NCI-H1105 treated with DMSO at 0.1 percent for 48 hours (cell line): ENCODE data around the gene SPATA45.
"Not testable (repeated sequence)": the region's sequence is repeated elsewhere in the genome, so short reads cannot be mapped to it uniquely, and the experiment has no call there.

Experiments used
- DNase-seq: peaks from one replicate; lab custom pipeline; 2025; lab: John Stamatoyannopoulos, UW

SPATA45 gene

GRCh38 chr1:212847549-212847948 is at the start of gene SPATA45:
Gene SPATA45, minus strand, starts transcription at chr1:212847649. Its CDS starts 11,500 bp downstream, at chr1:212836149.
- DNase-seq = no peak

DNA sequence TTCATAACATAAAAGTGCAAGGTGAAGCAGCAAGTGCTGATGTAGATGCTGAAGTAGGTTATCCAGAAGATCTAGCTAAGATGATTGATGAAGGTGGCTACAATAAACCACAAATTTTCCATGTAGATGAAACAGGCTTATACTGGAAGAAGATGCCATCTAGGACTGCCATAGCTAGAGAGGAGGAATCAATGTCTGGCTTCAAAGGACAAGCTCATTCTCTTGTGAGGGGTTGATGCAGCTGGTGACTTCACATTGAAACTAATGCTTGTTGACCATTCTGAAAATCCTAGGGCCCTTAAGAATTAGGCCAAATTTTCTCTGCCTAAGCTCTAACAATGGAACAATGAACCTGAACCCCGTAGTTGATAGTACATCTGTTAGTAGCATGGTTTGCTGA is 44.7 kb upstream of the SPATA45 start:
- no peak for DNase-seq

DNA sequence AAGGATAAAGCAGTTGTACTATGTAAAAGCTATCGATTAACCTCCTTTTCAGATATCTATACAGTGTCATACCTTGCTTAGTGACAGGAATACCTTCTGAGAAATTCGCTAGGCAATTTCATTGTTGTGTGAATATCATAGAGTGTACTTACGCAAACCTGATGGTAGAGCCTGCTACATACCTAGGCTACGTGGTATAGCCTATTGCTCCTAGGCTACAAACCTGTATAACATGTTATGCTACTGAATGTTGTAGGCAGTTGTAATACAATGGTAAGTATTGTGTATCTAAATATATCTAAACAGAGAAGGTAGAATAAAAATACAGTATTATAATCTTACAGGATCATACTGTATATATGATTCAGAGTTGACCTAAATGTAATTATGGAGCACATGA is 37.1 kb upstream of the SPATA45 start:
- DNase-seq = no peak

DNA sequence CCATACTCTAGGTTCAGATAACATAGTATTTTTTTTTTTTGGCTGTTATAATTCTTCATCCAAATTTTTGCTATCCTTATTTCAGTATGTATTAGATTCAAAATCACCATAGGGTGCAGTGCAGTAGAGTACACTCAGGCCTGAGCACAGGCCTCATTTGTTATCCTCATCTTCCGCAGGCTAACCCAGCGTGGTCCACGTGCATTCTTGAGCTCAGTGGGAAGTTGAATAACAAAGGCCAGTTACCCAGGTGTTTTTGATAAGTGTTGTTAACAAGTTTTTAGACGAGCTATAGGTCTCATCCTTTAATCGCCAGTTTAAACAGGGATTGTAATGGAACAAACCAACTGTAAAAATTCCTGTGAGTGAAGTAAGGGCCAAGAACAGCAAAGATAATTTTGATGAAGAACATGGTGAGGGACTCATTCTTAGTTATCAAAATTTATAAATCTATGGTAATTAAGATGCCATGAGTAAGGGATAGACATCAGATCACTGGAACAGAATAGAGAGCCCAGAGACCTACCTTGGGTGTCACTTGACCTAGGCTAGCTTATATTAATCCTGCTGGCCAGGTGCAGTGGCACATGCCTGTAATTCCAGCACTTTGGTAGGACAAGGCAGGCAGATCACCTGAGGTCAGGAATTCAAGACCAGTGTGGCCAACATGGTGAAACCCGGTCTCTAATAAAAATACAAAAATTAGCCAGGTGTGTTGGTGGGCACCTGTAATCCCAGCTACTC is 32.7 kb upstream of the SPATA45 start:
- no peak for DNase-seq

DNA sequence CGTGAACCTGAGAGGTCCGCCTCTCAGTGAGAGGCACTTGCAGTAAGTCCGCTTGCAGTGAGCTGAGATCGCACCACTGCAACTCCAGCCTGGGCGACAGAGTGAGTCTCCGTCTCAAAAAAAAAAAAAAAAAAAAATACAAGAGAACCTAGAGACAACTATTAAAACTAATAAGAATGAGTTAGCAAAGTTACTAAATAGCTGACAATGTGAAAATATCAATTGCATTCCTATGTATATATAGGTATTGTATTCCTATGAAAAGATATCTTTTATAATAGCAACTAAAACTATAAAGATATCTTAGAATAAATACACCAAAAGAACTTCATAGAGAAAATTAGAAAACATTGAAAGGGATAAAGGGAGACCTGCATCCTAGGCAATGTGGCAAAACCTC is 31.0 kb upstream of the SPATA45 start:
- DNase-seq = no peak

- no peak for DNase-seq
These were observed 26.1 kb upstream of the SPATA45 start for GRCh38 chr1:212873518-212873917.

DNA sequence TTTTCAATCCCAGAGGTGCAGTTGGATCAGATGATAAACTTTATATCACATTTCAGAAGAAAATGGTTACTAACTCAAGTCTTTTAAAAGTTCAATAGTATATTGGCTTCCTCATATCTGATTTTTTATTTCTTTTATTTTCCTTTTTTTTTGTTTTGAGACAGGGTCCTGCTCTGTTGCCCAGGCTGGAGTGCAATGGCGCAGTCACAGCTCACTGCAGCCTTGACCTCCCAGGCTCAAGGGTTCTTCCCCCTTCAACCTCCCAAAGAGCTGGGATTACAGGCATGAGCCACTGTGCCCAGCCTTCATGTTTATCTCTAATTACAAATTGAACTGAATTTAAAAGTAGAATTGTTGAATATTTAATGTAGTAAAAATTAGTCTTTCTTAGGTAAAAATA is 24.5 kb upstream of the SPATA45 start:
- DNase-seq = no peak

GRCh38 chr1:212867192-212867591 is 19.7 kb upstream of the SPATA45 start:
- DNase-seq = no peak

GRCh38 chr1:212864201-212864600 is 16.8 kb upstream of the SPATA45 start:
- DNase-seq = no peak

DNA sequence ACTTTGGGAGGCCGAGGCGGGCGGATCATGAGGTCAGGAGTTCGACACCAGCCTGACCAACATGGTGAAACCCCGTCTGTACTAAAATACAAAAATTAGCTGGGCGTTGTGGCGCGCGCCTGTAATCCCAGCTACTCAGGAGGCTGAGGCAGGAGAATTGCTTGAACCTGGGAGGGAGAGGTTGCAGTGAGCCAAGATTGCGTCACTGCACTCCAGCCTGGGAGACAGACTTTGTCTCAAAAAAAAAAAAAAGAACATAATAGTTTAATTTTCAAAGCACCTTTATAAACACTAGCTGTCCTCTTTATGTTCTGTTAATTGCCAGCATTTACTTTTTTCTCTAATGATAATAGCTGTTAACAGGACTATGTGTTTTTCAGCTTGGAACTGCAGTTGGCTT is 15.9 kb upstream of the SPATA45 start:
- not testable (repeated sequence) for DNase-seq

DNA sequence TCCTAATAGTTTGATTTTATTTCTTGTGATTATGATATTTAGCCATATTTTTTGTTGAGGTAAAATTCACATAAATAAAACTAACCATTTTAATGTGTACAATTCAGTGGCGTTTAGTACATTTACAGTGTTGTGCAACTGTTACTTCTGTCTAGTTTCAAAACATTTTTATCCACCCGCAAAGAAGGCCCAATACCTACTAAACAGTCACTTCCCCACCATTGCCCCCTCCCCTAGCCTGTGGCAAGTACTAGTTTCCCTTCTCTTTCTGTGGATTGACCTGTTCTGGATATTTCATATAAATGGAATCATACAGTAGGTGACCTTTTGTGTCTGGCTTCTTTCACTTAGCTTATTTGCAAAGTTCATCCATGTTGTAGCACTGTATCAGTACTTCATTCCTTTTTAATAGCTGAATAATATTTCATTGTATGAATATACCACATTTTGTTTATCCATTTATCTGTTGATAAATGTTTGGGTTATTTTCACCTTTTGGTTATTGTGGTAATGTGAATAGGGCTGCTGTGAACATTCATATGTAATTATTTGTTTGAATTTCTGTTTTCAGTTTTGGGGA is 14.8 kb upstream of the SPATA45 start:
- DNase-seq = no peak

DNA sequence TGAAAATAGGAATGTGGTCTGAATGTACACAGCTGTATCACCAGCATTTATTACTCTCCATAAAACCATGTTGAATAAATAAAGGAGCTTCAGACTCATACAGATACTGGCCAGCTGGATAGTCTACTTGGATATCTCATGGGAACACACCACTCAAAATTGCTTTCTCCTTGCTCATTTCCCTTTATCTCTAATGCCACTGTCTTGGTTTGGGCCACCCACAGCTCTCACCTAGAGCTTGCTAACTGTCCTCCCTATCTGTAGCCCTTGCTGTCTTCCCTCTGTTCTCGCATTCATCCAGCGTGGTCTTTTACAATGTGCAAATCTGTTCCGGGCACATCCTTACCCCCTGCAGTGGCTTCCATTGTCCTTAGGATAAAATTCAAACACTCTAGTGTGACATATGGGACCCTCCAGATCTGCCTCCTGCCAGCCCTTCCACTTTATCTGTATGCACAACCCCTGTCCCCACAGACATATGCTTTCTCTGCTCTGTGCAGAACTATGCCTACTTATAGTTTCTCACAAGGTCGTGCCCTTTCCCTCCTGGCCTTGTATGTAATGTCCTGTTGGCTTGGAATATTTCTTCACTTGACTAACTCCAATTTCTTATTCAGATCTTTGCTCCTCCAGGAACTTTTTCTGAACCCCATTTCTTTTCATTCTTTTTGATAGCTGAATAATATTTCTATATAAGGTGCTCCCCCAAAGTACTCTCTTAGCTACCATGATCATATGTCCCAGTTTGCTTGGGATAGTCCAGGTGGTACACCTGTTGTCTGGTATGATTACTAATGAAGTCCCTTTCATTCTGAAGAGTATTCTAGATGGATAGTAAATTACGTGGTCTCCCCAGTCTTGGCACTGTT is 13.5 kb upstream of the SPATA45 start:
- no peak for DNase-seq

GRCh38 chr1:212858461-212859265 is 11.2 kb upstream of the SPATA45 start:
- DNase-seq = peak; percentile 48

GRCh38 chr1:212857992-212858460 is 10.6 kb upstream of the SPATA45 start, which contains the start of gene FLVCR1:
Gene FLVCR1, plus strand, starts transcription at chr1:212858275. Its CDS starts 178 bp downstream, at chr1:212858453.
- DNase-seq = peak; percentile 95

- no peak for DNase-seq
These were observed 9.3 kb upstream of the SPATA45 start for GRCh38 chr1:212856755-212857154.

GRCh38 chr1:212853658-212854057 is 6.2 kb upstream of the SPATA45 start:
- DNase-seq = peak; percentile 2

DNA sequence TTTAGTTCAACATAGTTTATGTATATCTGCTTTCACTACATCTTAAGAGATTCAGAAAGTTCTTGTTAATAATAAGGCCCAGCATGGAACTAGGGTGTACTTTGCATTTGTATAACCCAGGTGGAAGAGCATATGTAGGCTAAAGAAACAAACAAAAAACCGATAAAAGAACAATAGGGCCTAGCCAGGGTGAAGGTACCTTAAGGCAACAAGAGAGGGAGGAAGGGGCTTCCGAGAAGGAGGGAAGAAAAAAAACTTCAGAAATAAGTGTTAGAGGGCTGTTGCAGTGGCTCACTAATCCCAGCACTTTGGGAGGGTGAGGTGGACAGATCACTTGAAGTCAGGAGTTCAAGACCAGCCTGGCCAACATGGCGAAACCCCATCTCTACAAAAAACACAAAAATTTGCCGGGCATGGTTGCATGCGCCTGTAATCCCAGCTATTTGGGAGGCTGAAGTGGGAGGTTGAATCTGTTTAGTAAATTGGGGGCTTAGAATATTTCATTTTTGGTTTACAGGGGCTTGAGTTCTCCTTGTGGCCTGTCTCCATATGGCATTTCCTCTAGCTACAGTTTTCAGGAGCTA is 4.7 kb upstream of the SPATA45 start:
- no peak for DNase-seq

- not testable (repeated sequence) for DNase-seq
These were observed 2.9 kb downstream of the SPATA45 start for GRCh38 chr1:212844521-212844920.

DNA sequence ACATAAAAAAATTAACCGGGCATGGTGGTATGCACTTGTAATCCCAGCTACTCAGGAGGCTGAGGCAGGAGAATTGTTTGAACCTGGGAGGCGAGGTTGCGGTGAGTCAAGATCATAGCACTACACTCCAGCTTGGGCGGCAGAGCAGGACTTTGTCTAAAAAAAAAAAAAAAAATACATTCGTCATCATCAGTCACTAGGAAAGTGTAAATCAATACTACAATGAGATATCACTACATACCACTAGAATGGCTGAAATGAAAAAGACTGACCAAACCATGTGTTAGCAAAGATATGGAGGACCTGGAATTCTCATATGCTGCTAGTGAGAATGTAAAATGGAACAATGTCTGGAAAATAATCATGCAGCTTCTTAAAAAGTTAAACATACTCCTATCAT is 9.3 kb downstream of the SPATA45 start:
- no peak for DNase-seq

DNA sequence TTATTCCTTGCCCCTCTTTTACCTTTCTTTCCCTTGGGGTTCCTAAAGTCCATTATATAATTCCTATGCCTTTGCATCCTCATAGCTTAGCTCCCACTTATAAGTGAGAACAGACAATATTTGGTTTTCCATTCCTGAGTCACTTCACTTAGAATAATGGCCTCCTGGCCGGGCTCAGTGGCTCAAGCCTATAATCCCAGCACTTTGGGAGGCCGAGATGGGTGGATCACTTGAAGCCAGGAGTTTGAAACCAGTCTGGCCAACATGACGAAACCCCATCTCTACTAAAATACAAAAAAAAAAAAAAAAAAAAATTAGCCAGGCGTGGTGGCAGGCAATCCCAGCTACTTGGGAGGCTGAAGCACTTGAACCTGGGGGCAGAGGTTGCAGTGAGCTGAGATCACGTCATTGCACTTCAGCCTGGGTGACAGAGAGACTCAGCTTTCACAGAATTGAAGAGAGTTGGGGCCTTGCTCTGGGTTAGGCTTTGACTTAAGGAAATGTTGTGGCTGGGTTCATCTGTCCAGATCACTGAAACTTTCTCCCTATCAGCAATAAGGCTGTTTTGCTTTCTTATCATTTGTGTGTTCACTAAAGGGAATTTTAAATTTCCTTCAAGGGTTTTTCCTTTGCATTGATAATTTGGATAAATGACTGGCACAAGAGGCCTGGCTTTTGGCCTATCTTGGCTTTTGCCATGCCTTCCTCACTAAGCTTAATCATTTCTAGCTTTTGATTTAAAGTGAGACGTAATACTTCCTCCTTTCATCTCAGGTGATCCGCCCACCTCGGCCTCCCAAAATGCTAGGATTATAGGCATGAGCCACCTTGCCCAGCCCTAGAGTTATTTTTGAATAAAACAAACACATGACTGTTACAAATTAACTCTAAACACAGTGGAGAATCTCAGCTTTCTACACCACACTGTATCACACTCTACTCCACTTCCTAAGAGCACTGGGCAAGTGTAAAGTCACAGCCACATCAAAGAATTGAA is 13.9 kb downstream of the SPATA45 start:
- DNase-seq = not testable (repeated sequence)
